DND-41 (cell line): ENCODE results near the gene ZNF746.

ENCODE experiments used
- ATAC-seq: fragments of 200-7000 bp; cut with Tn5 transposase; 3 replicates; pipeline ENCODE4 v1.9.1; 2021; ENCODE audit warnings: low read depth; ENCODE audit not compliant: insufficient read depth
- DNase-seq: peaks from one replicate; pipeline ENCODE4 v3.0.0-alpha.2; 2020
- H2AFZ ChIP-seq: 2 replicates; pipeline ENCODE4 v1.6.0; 2012; ENCODE audit warnings: low read depth, low read length
- H3K27ac ChIP-seq: 2 replicates; pipeline ENCODE4 v1.5.1; 2012; ENCODE audit warnings: low read length, inconsistent platforms
- H3K27me3 ChIP-seq: fragments of 200-600 bp; sonication (generic); 2 replicates; pipeline ENCODE4 v1.6.0; 2012; ENCODE audit warnings: low read length, mild to moderate bottlenecking, inconsistent platforms; ENCODE audit not compliant: insufficient read depth, poor library complexity
- H3K36me3 ChIP-seq: 2 replicates; pipeline ENCODE4 v1.5.1; 2012; ENCODE audit warnings: low read length, inconsistent platforms; ENCODE audit not compliant: insufficient read depth
- H3K4me1 ChIP-seq: 2 replicates; pipeline ENCODE4 v1.5.1; 2012; ENCODE audit warnings: mild to moderate bottlenecking, low read length; ENCODE audit not compliant: insufficient read depth
- H3K4me2 ChIP-seq: 2 replicates; pipeline ENCODE4 v1.6.0; 2012; ENCODE audit warnings: mild to moderate bottlenecking, moderate library complexity, low read length, inconsistent platforms; ENCODE audit not compliant: insufficient read depth
- H3K4me3 ChIP-seq, 2 experiments: fragments of 200-600 bp in 1 of 2; shearing (Covaris generic) in 1 of 2; 2 replicates each; pipeline ENCODE4 v1.5.1; 2012 to 2016; ENCODE audit warnings: inconsistent platforms in 2 of 2, low read length in 2 of 2, mild to moderate bottlenecking in 2 of 2, low read depth in 1 of 2, moderate library complexity in 1 of 2
- H3K79me2 ChIP-seq: 2 replicates; pipeline ENCODE4 v1.6.0; 2012; ENCODE audit warnings: low read length, inconsistent platforms; ENCODE audit not compliant: insufficient read depth
- H3K9ac ChIP-seq: 2 replicates; pipeline ENCODE4 v1.6.0; 2012; ENCODE audit warnings: low read depth, mild to moderate bottlenecking, inconsistent platforms, low read length, moderate library complexity
- H3K9me3 ChIP-seq: 2 replicates; pipeline ENCODE4 v1.5.1; 2012; ENCODE audit warnings: low read length, moderate library complexity, mild to moderate bottlenecking, inconsistent platforms; ENCODE audit not compliant: insufficient read depth, severe bottlenecking
- H4K20me1 ChIP-seq: 2 replicates; pipeline ENCODE4 v1.6.0; 2012; ENCODE audit warnings: low read length; ENCODE audit not compliant: insufficient read depth
- EZH2 ChIP-seq: IDR thresholded peaks from 3 replicates; pipeline ENCODE4 v1.6.1; 2012; ENCODE audit warnings: borderline replicate concordance, low read depth, mild to moderate bottlenecking, moderate library complexity, low read length, inconsistent platforms; ENCODE audit not compliant: severe bottlenecking
- TF ChIP-seq, protein P1 (sequence below): IDR thresholded peaks from 2 replicates; pipeline ENCODE4 v1.5.1; 2012; ENCODE audit warnings: borderline replicate concordance, low read length, moderate library complexity, mild to moderate bottlenecking; ENCODE audit not compliant: poor library complexity, severe bottlenecking; ENCODE audit errors: extremely low read depth

The ZNF746 gene

DNA sequence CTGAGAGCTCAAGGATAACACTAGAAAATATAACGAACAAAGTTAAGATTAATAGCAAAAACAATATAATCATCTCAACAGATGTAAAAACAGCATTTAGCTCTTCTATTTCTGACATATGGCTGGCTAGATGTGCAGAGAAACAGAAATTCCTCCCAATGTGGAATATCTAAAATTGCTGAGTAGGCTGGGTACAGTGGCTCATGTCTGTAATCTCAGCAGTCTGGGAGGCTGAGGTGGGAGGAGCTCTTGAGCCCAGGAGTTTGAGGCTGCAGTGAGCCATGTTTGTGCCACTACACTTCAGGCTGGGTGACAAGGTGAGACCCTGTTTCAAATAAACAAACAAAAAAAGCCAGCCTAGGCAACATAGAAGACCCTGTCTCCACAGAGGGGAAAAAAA lies 18.0 kb downstream of the ZNF746 start:
- peaks cover 13% of the 10 kb centered on the region for H3K9me3 ChIP-seq
- no peak for ATAC-seq
- H2AFZ ChIP-seq: no peak overlapping the region
- H3K4me1 ChIP-seq: no peaks in the 10 kb centered on the region
- no peak overlapping the region for H3K4me2 ChIP-seq
- H3K36me3 ChIP-seq: peaks cover 83% of the 10 kb centered on the region
- no peaks in the 10 kb centered on the region for H3K27me3 ChIP-seq
- H4K20me1 ChIP-seq: peaks cover 2% of the 10 kb centered on the region; the same call in 1 of the 2 replicates
- no peak overlapping the region for H3K9ac ChIP-seq
- no peak overlapping the region for H3K4me3 ChIP-seq
- TF ChIP-seq EZH2: no peak
- TF ChIP-seq, protein P1, sequence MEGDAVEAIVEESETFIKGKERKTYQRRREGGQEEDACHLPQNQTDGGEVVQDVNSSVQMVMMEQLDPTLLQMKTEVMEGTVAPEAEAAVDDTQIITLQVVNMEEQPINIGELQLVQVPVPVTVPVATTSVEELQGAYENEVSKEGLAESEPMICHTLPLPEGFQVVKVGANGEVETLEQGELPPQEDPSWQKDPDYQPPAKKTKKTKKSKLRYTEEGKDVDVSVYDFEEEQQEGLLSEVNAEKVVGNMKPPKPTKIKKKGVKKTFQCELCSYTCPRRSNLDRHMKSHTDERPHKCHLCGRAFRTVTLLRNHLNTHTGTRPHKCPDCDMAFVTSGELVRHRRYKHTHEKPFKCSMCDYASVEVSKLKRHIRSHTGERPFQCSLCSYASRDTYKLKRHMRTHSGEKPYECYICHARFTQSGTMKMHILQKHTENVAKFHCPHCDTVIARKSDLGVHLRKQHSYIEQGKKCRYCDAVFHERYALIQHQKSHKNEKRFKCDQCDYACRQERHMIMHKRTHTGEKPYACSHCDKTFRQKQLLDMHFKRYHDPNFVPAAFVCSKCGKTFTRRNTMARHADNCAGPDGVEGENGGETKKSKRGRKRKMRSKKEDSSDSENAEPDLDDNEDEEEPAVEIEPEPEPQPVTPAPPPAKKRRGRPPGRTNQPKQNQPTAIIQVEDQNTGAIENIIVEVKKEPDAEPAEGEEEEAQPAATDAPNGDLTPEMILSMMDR: no peak
- no peak for DNase-seq
- H3K79me2 ChIP-seq: peaks cover 7% of the 10 kb centered on the region
- H3K27ac ChIP-seq: no peak overlapping the region

DNA sequence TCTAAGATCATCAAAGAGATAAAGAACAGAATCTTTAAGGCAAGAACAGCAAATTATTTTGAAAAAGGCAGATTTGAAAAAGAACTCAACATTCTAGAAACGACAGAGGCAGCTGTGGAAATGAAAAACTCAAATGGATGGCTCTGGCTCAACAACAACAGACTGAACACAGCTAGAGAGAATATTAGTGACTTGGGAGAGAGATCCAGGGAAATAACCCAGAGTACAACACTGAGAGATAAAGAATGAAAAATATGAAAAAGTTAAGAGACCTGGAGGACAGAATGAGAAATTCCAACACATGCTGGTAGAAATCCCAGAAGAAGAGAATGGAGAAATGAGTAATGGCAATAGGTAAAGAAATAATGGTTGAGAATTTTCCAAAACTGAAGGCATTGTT lies 18.9 kb downstream of the ZNF746 start:
- Histone ChIP-seq H3K4me2 (no peak overlapping the region), H3K27ac (no peak overlapping the region), H3K79me2 (peaks cover 7% of the 10 kb centered on the region), H3K27me3 (no peaks in the 10 kb centered on the region), H3K36me3 (peaks cover 91% of the 10 kb centered on the region), H4K20me1 (peaks cover 2% of the 10 kb centered on the region; the same call in 1 of the 2 replicates), H3K4me1 (no peaks in the 10 kb centered on the region), H3K4me3 (no peak overlapping the region), H3K9ac (no peak overlapping the region), H2AFZ (no peak overlapping the region), H3K9me3 (peaks cover 13% of the 10 kb centered on the region)
- TF ChIP-seq, protein P1: no peak
- no peak for TF ChIP-seq EZH2
- no peak for DNase-seq
- ATAC-seq: no peak

DNA sequence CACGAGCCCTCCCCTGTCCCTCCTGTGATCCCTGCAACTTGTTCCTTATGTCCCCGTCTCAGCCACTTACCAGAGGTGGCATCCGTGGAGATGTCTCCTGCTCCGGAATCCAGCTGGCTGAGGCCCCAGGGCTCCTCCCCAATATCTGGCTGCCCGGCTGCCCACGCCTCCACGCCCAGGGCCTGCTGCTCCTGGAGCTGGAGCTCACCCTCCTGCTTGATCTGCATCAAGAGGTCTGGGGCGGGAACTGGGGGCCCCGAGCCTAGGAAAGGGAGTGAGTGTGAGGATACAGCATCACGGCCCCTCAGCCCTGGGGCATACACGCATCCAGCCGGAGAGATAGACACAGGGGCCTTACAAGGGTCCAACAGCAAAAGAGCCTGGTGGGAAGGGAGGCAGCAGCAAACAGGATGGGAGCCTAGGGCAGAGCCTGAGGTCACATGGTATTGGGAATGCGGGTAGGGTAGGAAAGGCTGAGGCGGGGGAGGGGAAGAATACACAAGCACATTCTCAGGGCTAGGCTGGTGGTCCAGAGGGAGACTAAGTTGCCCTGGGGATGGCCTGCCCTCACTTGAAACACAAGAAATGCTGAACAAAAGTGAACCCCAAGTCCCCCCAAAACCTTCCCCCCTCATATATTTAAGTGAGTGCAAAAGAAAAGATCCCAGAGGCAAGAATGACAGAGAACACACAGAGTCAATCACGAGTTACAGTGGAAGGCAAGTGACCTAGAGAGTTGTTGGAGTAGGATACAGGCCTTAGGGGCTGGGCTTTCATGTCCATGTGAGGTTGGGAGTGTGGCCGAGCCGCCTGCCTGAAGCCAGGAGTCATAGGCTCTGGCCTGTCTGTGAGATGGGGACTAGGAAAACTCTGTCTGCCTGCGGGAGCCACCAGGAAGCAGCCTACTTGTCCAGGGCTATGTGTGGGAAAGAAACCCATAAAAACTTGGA lies 19.8 kb downstream of the ZNF746 start:
- Histone ChIP-seq H3K4me1 (no peaks in the 10 kb centered on the region), H3K27ac (no peak overlapping the region), H2AFZ (no peak overlapping the region), H3K36me3 (peaks cover 97% of the 10 kb centered on the region), H3K79me2 (peaks cover 7% of the 10 kb centered on the region), H4K20me1 (peaks cover 2% of the 10 kb centered on the region; the same call in 1 of the 2 replicates), H3K4me3 (no peak overlapping the region), H3K9ac (no peak overlapping the region), H3K4me2 (no peak overlapping the region), H3K9me3 (peaks cover 13% of the 10 kb centered on the region), H3K27me3 (no peaks in the 10 kb centered on the region)
- ATAC-seq: no peak
- no peak for TF ChIP-seq EZH2
- TF ChIP-seq, protein P1: no peak
- no peak for DNase-seq
